ENCODE measurements around the gene RASSF5.

- TF ChIP-seq POLR2AphosphoS5 (IDR thresholded peaks at IDR 0.05) (no peak), POLR2A (IDR thresholded peaks at IDR 0.05; ENCODE audit: low read depth) (no peak)
These were observed 45.5 kb upstream of the RASSF5 start for GRCh38 chr1:206461602-206462455.
